Dendritic cell treated with granulocyte-macrophage colony-stimulating factor and Interleukin-4, amounts not matched to agents 40 ng/mL and 50 ng/mL, for 4 days (primary cell): Measurements from ENCODE around the gene MMD.
"Not testable (repeated sequence)": the region's sequence is repeated elsewhere in the genome, so short reads cannot be mapped to it uniquely, and the experiment has no call there.

Experiments used
- H3K27ac Mint-ChIP-seq: one replicate; pipeline ENCODE4 v1.8.0; 2022; ENCODE audit warnings: mild to moderate bottlenecking, mixed read lengths
- H3K27me3 Mint-ChIP-seq: one replicate; pipeline ENCODE4 v1.8.0; 2022; ENCODE audit warnings: mild to moderate bottlenecking, mixed read lengths
- H3K36me3 Mint-ChIP-seq: one replicate; pipeline ENCODE4 v1.8.0; 2022; ENCODE audit warnings: low read depth, mixed read lengths
- H3K4me1 Mint-ChIP-seq: one replicate; pipeline ENCODE4 v1.8.0; 2022; ENCODE audit warnings: low read depth, mixed read lengths
- H3K4me3 Mint-ChIP-seq: one replicate; pipeline ENCODE4 v1.8.0; 2022; ENCODE audit warnings: mild to moderate bottlenecking, moderate library complexity, mixed read lengths
- H3K9me3 Mint-ChIP-seq: one replicate; pipeline ENCODE4 v1.8.0; 2022; ENCODE audit warnings: mixed read lengths
- intact Hi-C: fragments of 100-400 bp; cut with micrococcal nuclease; formaldehyde crosslinking; loops from one replicate; pipeline ENCODE4 v1.15.0; 2022

Gene MMD

GRCh38 chr17:55451203-55451641, 29.6 kb upstream of the MMD start:
- H3K9me3 Mint-ChIP-seq, result no peaks in the 10 kb centered on the region
- intact Hi-C loops, result no loop called here
- no peaks in the 10 kb centered on the region for H3K36me3 Mint-ChIP-seq
- peaks cover 6% of the 10 kb centered on the region for H3K27me3 Mint-ChIP-seq
- peaks cover 27% of the 10 kb centered on the region for H3K4me1 Mint-ChIP-seq
- H3K4me3 Mint-ChIP-seq, result no peak overlapping the region
- H3K27ac Mint-ChIP-seq, result peak overlapping the region; percentile 25

- H3K27me3 Mint-ChIP-seq, result peaks cover 3% of the 10 kb centered on the region
- no peaks in the 10 kb centered on the region for H3K9me3 Mint-ChIP-seq
Observed at GRCh38 chr17:55450232-55450825, 28.7 kb upstream of the MMD start.

GRCh38 chr17:55448681-55449080, 27.0 kb upstream of the MMD start:
- H3K27me3 Mint-ChIP-seq, result peaks cover 3% of the 10 kb centered on the region
- no peaks in the 10 kb centered on the region for H3K36me3 Mint-ChIP-seq
- intact Hi-C loops, result no loop called here
- H3K4me1 Mint-ChIP-seq, result peaks cover 35% of the 10 kb centered on the region
- H3K4me3 Mint-ChIP-seq, result no peak overlapping the region
- no peaks in the 10 kb centered on the region for H3K9me3 Mint-ChIP-seq
- H3K27ac Mint-ChIP-seq, result no peak overlapping the region

More at GRCh38 chr17:55450232-55450825, 28.7 kb upstream of the MMD start:
- intact Hi-C loops, result no loop called here
- no peak overlapping the region for H3K4me3 Mint-ChIP-seq
- peaks cover 27% of the 10 kb centered on the region for H3K4me1 Mint-ChIP-seq
- H3K36me3 Mint-ChIP-seq, result no peaks in the 10 kb centered on the region
- H3K27ac Mint-ChIP-seq, result peak overlapping the region; percentile 25

- Mint-ChIP-seq H3K36me3 (no peaks in the 10 kb centered on the region), H3K4me3 (no peak overlapping the region), H3K9me3 (no peaks in the 10 kb centered on the region), H3K4me1 (peaks cover 19% of the 10 kb centered on the region), H3K27me3 (peaks cover 5% of the 10 kb centered on the region), H3K27ac (no peak overlapping the region)
- intact Hi-C loops, result no loop called here
Observed at GRCh38 chr17:55446581-55447205, 25.1 kb upstream of the MMD start.

- H3K4me3 Mint-ChIP-seq, H3K27ac Mint-ChIP-seq, intact Hi-C loops, H3K27me3 Mint-ChIP-seq, H3K36me3 Mint-ChIP-seq, H3K9me3 Mint-ChIP-seq: not testable (repeated sequence)
- H3K4me1 Mint-ChIP-seq, result peaks cover 14% of the 10 kb centered on the region
Observed at GRCh38 chr17:55446004-55446403, 24.4 kb upstream of the MMD start.

- H3K4me3 Mint-ChIP-seq, result no peak overlapping the region
- peaks cover 19% of the 10 kb centered on the region for H3K4me1 Mint-ChIP-seq
- H3K27ac Mint-ChIP-seq, result peak overlapping the region; percentile 71
- H3K27me3 Mint-ChIP-seq, result peaks cover 2% of the 10 kb centered on the region
- H3K9me3 Mint-ChIP-seq, result no peaks in the 10 kb centered on the region
- H3K36me3 Mint-ChIP-seq, result no peaks in the 10 kb centered on the region
- intact Hi-C loops, result no loop called here
Observed at GRCh38 chr17:55444471-55445441, 23.1 kb upstream of the MMD start.

GRCh38 chr17:55443904-55444303, 22.3 kb upstream of the MMD start:
- H3K4me1 Mint-ChIP-seq, result peaks cover 19% of the 10 kb centered on the region
- peaks cover 2% of the 10 kb centered on the region for H3K27me3 Mint-ChIP-seq
- H3K36me3 Mint-ChIP-seq, result no peaks in the 10 kb centered on the region
- H3K4me3 Mint-ChIP-seq, result no peak overlapping the region
- no peak overlapping the region for H3K27ac Mint-ChIP-seq
- H3K9me3 Mint-ChIP-seq, result no peaks in the 10 kb centered on the region
- intact Hi-C loops, result no loop called here

GRCh38 chr17:55442953-55443683, 21.5 kb upstream of the MMD start:
- H3K36me3 Mint-ChIP-seq, result no peaks in the 10 kb centered on the region
- intact Hi-C loops, result no loop called here
- H3K4me3 Mint-ChIP-seq, result no peak overlapping the region
- H3K9me3 Mint-ChIP-seq, result no peaks in the 10 kb centered on the region
- H3K27me3 Mint-ChIP-seq, result peaks cover 2% of the 10 kb centered on the region
- peaks cover 21% of the 10 kb centered on the region for H3K4me1 Mint-ChIP-seq
- H3K27ac Mint-ChIP-seq, result no peak overlapping the region

GRCh38 chr17:55442462-55442861, 20.8 kb upstream of the MMD start:
- Mint-ChIP-seq H3K36me3 (no peaks in the 10 kb centered on the region), H3K27me3 (peaks cover 2% of the 10 kb centered on the region), H3K4me1 (peaks cover 28% of the 10 kb centered on the region), H3K4me3 (no peak overlapping the region), H3K9me3 (no peaks in the 10 kb centered on the region), H3K27ac (no peak overlapping the region)
- intact Hi-C loops, result no loop called here

- Mint-ChIP-seq H3K27ac (no peak overlapping the region), H3K4me3 (no peak overlapping the region), H3K4me1 (peaks cover 37% of the 10 kb centered on the region), H3K27me3 (peaks cover 2% of the 10 kb centered on the region), H3K36me3 (no peaks in the 10 kb centered on the region), H3K9me3 (no peaks in the 10 kb centered on the region)
- intact Hi-C loops, result no loop called here
Observed at GRCh38 chr17:55441544-55441943, 19.9 kb upstream of the MMD start.

GRCh38 chr17:55440391-55440790, 18.8 kb upstream of the MMD start:
- peaks cover 42% of the 10 kb centered on the region for H3K4me1 Mint-ChIP-seq
- no peaks in the 10 kb centered on the region for H3K9me3 Mint-ChIP-seq
- H3K4me3 Mint-ChIP-seq, result no peak overlapping the region
- H3K27me3 Mint-ChIP-seq, result peaks cover 2% of the 10 kb centered on the region
- H3K36me3 Mint-ChIP-seq, result no peaks in the 10 kb centered on the region
- no peak overlapping the region for H3K27ac Mint-ChIP-seq
- intact Hi-C loops, result no loop called here

GRCh38 chr17:55437159-55437605, 15.5 kb upstream of the MMD start:
- H3K4me3 Mint-ChIP-seq, result peak overlapping the region; percentile 53

More at GRCh38 chr17:55437159-55437605, 15.5 kb upstream of the MMD start:
- Mint-ChIP-seq H3K4me1 (peaks cover 43% of the 10 kb centered on the region), H3K9me3 (no peaks in the 10 kb centered on the region), H3K27me3 (peaks cover 6% of the 10 kb centered on the region), H3K36me3 (no peaks in the 10 kb centered on the region), H3K27ac (peak overlapping the region; percentile 92)
- intact Hi-C loops, result loop anchor here (2.0 kb wide), 1 partner anchor 14 kb away; no protein-coding TSS in a partner anchor
